ENCODE measurements around the gene SH3RF1. TPM values are rescaled to one million over a fixed set of nuclear protein-coding genes. Genes with fewer than 3 reads are reported as not detected.

Gene SH3RF1
- total and polyA plus RNA-seq, 2 of the 8 experiments (the other 6 are each of a cell fraction or from before 2014, with no cell fraction given) = 6.9 to 15.1 TPM

DNA sequence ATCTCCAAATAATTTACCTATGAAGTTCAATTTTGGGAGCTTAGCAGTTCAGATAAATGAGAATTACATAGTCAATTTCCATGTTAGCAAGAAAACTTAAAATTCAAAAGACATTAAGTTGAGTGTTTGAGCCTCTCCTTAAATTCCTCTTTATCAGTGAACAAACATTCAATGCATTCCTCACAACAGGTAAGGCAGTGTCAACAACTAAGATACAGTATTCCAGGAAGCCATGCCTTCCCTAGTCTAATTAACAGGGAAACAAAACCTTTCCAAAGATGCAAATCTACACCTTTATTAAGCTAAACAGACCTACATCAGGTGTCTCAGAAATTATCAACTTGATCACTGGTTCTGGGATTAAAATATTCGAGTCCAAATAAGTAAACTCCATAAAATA, 3.7 kb downstream of the SH3RF1 start:
- H2BK5ac ChIP-seq (ENCODE audit: low read depth, low read length) = no peak overlapping the region
- peak overlapping the region in 1 of 4 experiments; percentile 30; a peak in 1 of 8 replicates for H3K4me3 ChIP-seq (ENCODE audit: extremely low read depth in 1 of 4, insufficient read depth in 2 of 4, low read depth in 3 of 4, low read length in 4 of 4)
- H3K36me3 ChIP-seq (ENCODE audit: control insufficient read depth in 2 of 4, insufficient read depth in 4 of 4, low read length in 3 of 4) = peaks cover 0 to 7% (median 3%) of the 10 kb centered on the region in 4 experiments; a peak in 4 of 8 replicates
- FAIRE-seq (no peak), DNase-seq (ENCODE audit: low read depth in 1 of 2, low spot score in 2 of 2) (no peak)
- H2BK120ac ChIP-seq (replicated peaks; ENCODE audit: low read depth, low read length) = no peak overlapping the region
- H4K91ac ChIP-seq (replicated peaks; ENCODE audit: insufficient read length, low read length) = no peak overlapping the region
- no peak overlapping the region for H3K14ac ChIP-seq (ENCODE audit: insufficient read length)
- H3K56ac ChIP-seq (replicated peaks; ENCODE audit: insufficient read length, low read depth, low read length) = no peak overlapping the region
- H3K4ac ChIP-seq (replicated peaks; ENCODE audit: insufficient read length, low read depth, low read length) = no peak overlapping the region
- no peaks in the 10 kb centered on the region; a peak in 1 of 7 replicates for H3K27me3 ChIP-seq (replicated peaks in 1 of 4; ENCODE audit: control insufficient read depth in 3 of 4, extremely low read depth in 1 of 4, insufficient read depth in 3 of 4, low read length in 3 of 4)
- H4K20me1 ChIP-seq (replicated peaks in 1 of 2; ENCODE audit: control insufficient read depth in 1 of 2, insufficient read depth in 2 of 2, low read length in 2 of 2) = no peaks in the 10 kb centered on the region
- no peak overlapping the region for H2AK5ac ChIP-seq (ENCODE audit: low read depth, low read length)
- peaks cover 7 to 74% of the 10 kb centered on the region in 2 experiments for H3K79me2 ChIP-seq (ENCODE audit: control insufficient read depth in 1 of 2, insufficient read depth in 2 of 2, low read length in 2 of 2)
- WGBS, 2 experiments (ENCODE audit: extremely low coverage in 1 of 2, insufficient coverage in 1 of 2, insufficient read length in 1 of 2, insufficient replicate concordance in 2 of 2, low coverage in 1 of 2, low lambda C conversion rate in 2 of 2, missing lambda C conversion rate in 1 of 2) = 41% methylated on average over 1 of the region's 1 CpG; no CpG with 5 or more reads in 1 of the 2 experiments
- no peak overlapping the region for H2BK20ac ChIP-seq (ENCODE audit: low read length)
- H4K8ac ChIP-seq (ENCODE audit: extremely low read depth, insufficient read depth, low read length) = no peak overlapping the region
- H2AFZ ChIP-seq (ENCODE audit: low read length) = no peak overlapping the region
- no peak overlapping the region for H4K5ac ChIP-seq (ENCODE audit: insufficient read length, low read depth, low read length)
- peaks cover 5% of the 10 kb centered on the region; the same call in 1 of the 2 replicates for H3K23me2 ChIP-seq (ENCODE audit: low read depth, low read length)
- no peak for TF ChIP-seq RXRA (IDR thresholded peaks at IDR 0.05; ENCODE audit: insufficient read depth, low read depth, low read length)
- 0 out of 2 replicates have a peak, but pooled peaks have one; percentile 33 for TF ChIP-seq TEAD4 (IDR thresholded peaks at IDR 0.05; ENCODE audit: low read depth, low read length)
- H2BK12ac ChIP-seq (ENCODE audit: low read depth, low read length) = no peak overlapping the region
- peaks cover 3% of the 10 kb centered on the region for H3K79me1 ChIP-seq (ENCODE audit: low read depth, low read length)
- no peaks in the 10 kb centered on the region for H3K9me3 ChIP-seq (ENCODE audit: insufficient read depth in 2 of 2, low read depth in 1 of 2, low read length in 1 of 2)
- ChIA-PET CTCF (ENCODE audit: partially characterized antibody) (interaction anchor here (1.0 kb wide), 1 partner anchor 11 kb away, joined by 4 read pairs; no protein-coding TSS in a partner anchor), POLR2A (ENCODE audit: partially characterized antibody) (interaction anchor here (1.3 to 3.9 kb wide), 2 partner anchors 10 to 11 kb away, joined by 4 to 34 read pairs; no protein-coding TSS in a partner anchor)
- H3K27ac ChIP-seq (ENCODE audit: low read depth, low read length) = no peak overlapping the region
- H3K18ac ChIP-seq (ENCODE audit: extremely low read depth, low read length) = no peak overlapping the region
- no peak overlapping the region for H3K9ac ChIP-seq (replicated peaks in 1 of 4; ENCODE audit: extremely low read depth in 1 of 4, low read depth in 3 of 4, low read length in 3 of 4)
- H3K23ac ChIP-seq (ENCODE audit: insufficient read length) = no peak overlapping the region
- peak overlapping the region; percentile 6 to 30; a peak in 1 of 4 replicates for H3K4me2 ChIP-seq (ENCODE audit: insufficient read depth in 1 of 2, low read depth in 2 of 2, low read length in 2 of 2)
- H2BK15ac ChIP-seq (ENCODE audit: low read length) = no peak overlapping the region
- H3K4me1 ChIP-seq (replicated peaks in 1 of 4; ENCODE audit: control insufficient read depth in 3 of 4, insufficient read depth in 4 of 4, low read length in 3 of 4) = peaks cover 3 to 10% (median 5%) of the 10 kb centered on the region in 4 experiments; a peak in 5 of 7 replicates
